ENCODE results near the gene DHODH. TPM values are rescaled to one million over a fixed set of nuclear protein-coding genes. Genes with fewer than 3 reads are reported as not detected.
"Not testable (repeated sequence)": the region's sequence is repeated elsewhere in the genome, so short reads cannot be mapped to it uniquely, and the experiment has no call there.

DHODH gene
- total RNA-seq, 3 donors from 2014 or later (not counting 1 experiment from before 2014, with no cell fraction given): 3.7 to 6.9 (median 4.7) TPM

- no peak overlapping the region for H3K27ac Mint-ChIP-seq
- intact Hi-C loops (cut with micrococcal nuclease): no loop called here
- 86% methylated on average over 4 of the region's 7 CpGs for WGBS (ENCODE audit: insufficient coverage)
These were observed 7.2 kb upstream of the DHODH start for GRCh38 chr16:72001180-72001874.

GRCh38 chr16:72002619-72003018, 5.9 kb upstream of the DHODH start:
- H3K4me1 ChIP-seq (ENCODE audit: control insufficient read depth, insufficient read depth, low read length): peaks cover under 1% of the 10 kb centered on the region
- intact Hi-C loops (cut with micrococcal nuclease): no loop called here

More at GRCh38 chr16:72001180-72001874, 7.2 kb upstream of the DHODH start:
- no peaks in the 10 kb centered on the region for H3K9me3 ChIP-seq (ENCODE audit: control insufficient read depth, insufficient read depth, low read length)
- TF ChIP-seq CTCF (IDR thresholded peaks at IDR 0.05): no peak
- no peaks in the 10 kb centered on the region for H3K36me3 ChIP-seq (ENCODE audit: control insufficient read depth, insufficient read depth, low read length)
- Mint-ChIP-seq H3K9me3 (no peaks in the 10 kb centered on the region), H3K36me3 (no peaks in the 10 kb centered on the region), H3K27me3 (ENCODE audit: low read depth in 2 of 2) (peaks cover 6 to 20% of the 10 kb centered on the region in 2 donors), H3K4me1 (no peaks in the 10 kb centered on the region), H3K4me3 (no peak overlapping the region)
- ATAC-seq (no peak), DNase-seq (no peak)
- H3K27ac ChIP-seq (ENCODE audit: low read length): no peak overlapping the region
- no peaks in the 10 kb centered on the region for H3K4me1 ChIP-seq (ENCODE audit: control insufficient read depth, insufficient read depth, low read length)
- H3K27me3 ChIP-seq (ENCODE audit: control insufficient read depth, insufficient read depth, low read length): no peaks in the 10 kb centered on the region
- no peak overlapping the region for H3K4me3 ChIP-seq (ENCODE audit: low read length)

GRCh38 chr16:72008065-72008423, 500 bp upstream of the DHODH start:
- H3K4me1 ChIP-seq (ENCODE audit: control insufficient read depth, insufficient read depth, low read length): peaks cover 25% of the 10 kb centered on the region
- not testable (repeated sequence) for DNase-seq; H3K9me3 Mint-ChIP-seq; ATAC-seq; H3K27me3 ChIP-seq (ENCODE audit: control insufficient read depth, insufficient read depth, low read length); H3K36me3 Mint-ChIP-seq; H3K9me3 ChIP-seq (ENCODE audit: control insufficient read depth, insufficient read depth, low read length); H3K36me3 ChIP-seq (ENCODE audit: control insufficient read depth, insufficient read depth, low read length); H3K27me3 Mint-ChIP-seq (ENCODE audit: low read depth in 2 of 2)
- Mint-ChIP-seq H3K4me3 (peak overlapping the region; percentile 97), H3K4me1 (peaks cover 10 to 12% of the 10 kb centered on the region in 2 donors), H3K27ac (peak overlapping the region; percentile 80 to 88)
- peak overlapping the region; percentile 3 for H3K4me3 ChIP-seq (ENCODE audit: low read length)
- intact Hi-C loops (cut with micrococcal nuclease): loop anchor here (1.0 kb wide), 2 partner anchors 85 to 113 kb away; partner anchors contain the start of genes DHX38, IST1 and TXNL4B
- WGBS (ENCODE audit: insufficient coverage): 94% methylated on average over 7 of the region's 9 CpGs
- H3K27ac ChIP-seq (ENCODE audit: low read length): peak overlapping the region; percentile 12

More at GRCh38 chr16:72002619-72003018, 5.9 kb upstream of the DHODH start:
- Mint-ChIP-seq H3K27ac (no peak overlapping the region), H3K9me3 (no peaks in the 10 kb centered on the region), H3K27me3 (ENCODE audit: low read depth in 2 of 2) (peaks cover 4 to 13% of the 10 kb centered on the region in 2 donors), H3K4me3 (no peak overlapping the region), H3K4me1 (no peaks in the 10 kb centered on the region), H3K36me3 (no peaks in the 10 kb centered on the region)
- ATAC-seq (no peak), DNase-seq (no peak)
- H3K27ac ChIP-seq (ENCODE audit: low read length): no peak overlapping the region
- H3K9me3 ChIP-seq (ENCODE audit: control insufficient read depth, insufficient read depth, low read length): no peaks in the 10 kb centered on the region
- H3K36me3 ChIP-seq (ENCODE audit: control insufficient read depth, insufficient read depth, low read length): no peaks in the 10 kb centered on the region
- no peak overlapping the region for H3K4me3 ChIP-seq (ENCODE audit: low read length)
- no peaks in the 10 kb centered on the region for H3K27me3 ChIP-seq (ENCODE audit: control insufficient read depth, insufficient read depth, low read length)
- 75% methylated on average over 1 of the region's 1 CpG for WGBS (ENCODE audit: insufficient coverage)
- no peak for TF ChIP-seq CTCF (IDR thresholded peaks at IDR 0.05)

GRCh38 chr16:72009779-72010178, 1.2 kb downstream of the DHODH start:
- H3K27me3 ChIP-seq (ENCODE audit: control insufficient read depth, insufficient read depth, low read length): no peaks in the 10 kb centered on the region
- WGBS (ENCODE audit: insufficient coverage): 97% methylated on average over 10 of the region's 10 CpGs
- no peaks in the 10 kb centered on the region for H3K9me3 Mint-ChIP-seq
- intact Hi-C loops (cut with micrococcal nuclease): no loop called here
- no peak for ATAC-seq
- no peaks in the 10 kb centered on the region for H3K27me3 Mint-ChIP-seq (ENCODE audit: low read depth in 2 of 2)
- peaks cover 36% of the 10 kb centered on the region for H3K4me1 ChIP-seq (ENCODE audit: control insufficient read depth, insufficient read depth, low read length)
- peaks cover 12 to 19% of the 10 kb centered on the region in 2 donors for H3K4me1 Mint-ChIP-seq
- peak overlapping the region; percentile 35 to 66 for H3K27ac Mint-ChIP-seq
- H3K36me3 ChIP-seq (ENCODE audit: control insufficient read depth, insufficient read depth, low read length): peaks cover 7% of the 10 kb centered on the region
- no peak overlapping the region for H3K4me3 ChIP-seq (ENCODE audit: low read length)
- no peaks in the 10 kb centered on the region for H3K9me3 ChIP-seq (ENCODE audit: control insufficient read depth, insufficient read depth, low read length)
- DNase-seq: no peak
- no peak overlapping the region for H3K27ac ChIP-seq (ENCODE audit: low read length)
- peak overlapping the region; percentile 86 for H3K4me3 Mint-ChIP-seq
- no peak for TF ChIP-seq CTCF (IDR thresholded peaks at IDR 0.05)
- no peaks in the 10 kb centered on the region for H3K36me3 Mint-ChIP-seq
